Kidney epithelial cell (primary cell): ENCODE measurements around the gene CATSPERD. TPM values are rescaled to one million over a fixed set of nuclear protein-coding genes. Genes with fewer than 3 reads are reported as not detected.

Experiments
- DNase-seq: peaks from one replicate; pipeline ENCODE4 v3.0.0-alpha.2; 2010; ENCODE audit warnings: low read depth
- H3K27me3 ChIP-seq: 2 replicates; pipeline ENCODE4 v1.6.0; 2011; ENCODE audit warnings: low read length; ENCODE audit not compliant: control insufficient read depth, insufficient read depth
- H3K36me3 ChIP-seq: 2 replicates; pipeline ENCODE4 v1.5.1; 2011; ENCODE audit warnings: low read length; ENCODE audit not compliant: control insufficient read depth, insufficient read depth
- H3K4me3 ChIP-seq: 2 replicates; pipeline ENCODE4 v1.5.1; 2011; ENCODE audit warnings: low read depth, mild to moderate bottlenecking, control low read depth, low read length
- CTCF ChIP-seq: IDR thresholded peaks from 2 replicates; pipeline ENCODE4 v1.5.1; 2011; ENCODE audit warnings: mild to moderate bottlenecking, moderate library complexity, low read length, control low read depth, inconsistent platforms; ENCODE audit not compliant: insufficient read depth, poor library complexity, severe bottlenecking
- total RNA-seq: library from RNA; depleted of rRNA; stranded (reverse); fragments of >200 nt; gene quantifications from 2 replicates; pipeline ENCODE4 v1.2.3, GENCODE V29; 2015

CATSPERD gene
- total RNA-seq, 1 donor from 2014 or later: not detected

- Histone ChIP-seq H3K27me3 (no peaks in the 10 kb centered on the region), H3K36me3 (peaks cover 4% of the 10 kb centered on the region), H3K4me3 (peak within 1 kb of the TSS; percentile 96)
- peak; percentile 96 for TF ChIP-seq CTCF
- DNase-seq: peak; percentile 71
These were observed 30.1 kb upstream of the CATSPERD start, which contains the start of gene RPL36 for GRCh38 chr19:5690125-5690954. Gene RPL36, plus strand, starts transcription at chr19:5690295. Its CDS starts 213 bp downstream, at chr19:5690508.

- Histone ChIP-seq H3K27me3 (no peaks in the 10 kb centered on the region), H3K36me3 (peaks cover 4% of the 10 kb centered on the region), H3K4me3 (peak overlapping the region; percentile 96)
- no peak for DNase-seq
- no peak for TF ChIP-seq CTCF
These were observed 29.2 kb upstream of the CATSPERD start for GRCh38 chr19:5690955-5691821.

GRCh38 chr19:5691822-5692722, 28.4 kb upstream of the CATSPERD start:
- H3K4me3 ChIP-seq: peak overlapping the region; percentile 96
- H3K27me3 ChIP-seq: no peaks in the 10 kb centered on the region
- TF ChIP-seq CTCF: no peak
- peaks cover 4% of the 10 kb centered on the region for H3K36me3 ChIP-seq
- no peak for DNase-seq

- no peak overlapping the region for H3K4me3 ChIP-seq
- H3K27me3 ChIP-seq: no peaks in the 10 kb centered on the region
- TF ChIP-seq CTCF: no peak
- peaks cover 4% of the 10 kb centered on the region for H3K36me3 ChIP-seq
- no peak for DNase-seq
These were observed 27.7 kb upstream of the CATSPERD start for GRCh38 chr19:5692723-5693194.
